Activated CD8-positive, alpha-beta memory T cell treated with anti-CD3 and anti-CD28 coated beads, Interleukin-2, amount 50 U/mL, for 4 hours (primary cell): ENCODE data around the gene NAA40.
A peak's percentile ranks its signal among the peaks of the same experiment; 100 is the strongest.

Experiments used
- DNase-seq: peaks from one replicate; pipeline ENCODE4 v3.0.0-alpha.2; 2020

Gene NAA40

DNA sequence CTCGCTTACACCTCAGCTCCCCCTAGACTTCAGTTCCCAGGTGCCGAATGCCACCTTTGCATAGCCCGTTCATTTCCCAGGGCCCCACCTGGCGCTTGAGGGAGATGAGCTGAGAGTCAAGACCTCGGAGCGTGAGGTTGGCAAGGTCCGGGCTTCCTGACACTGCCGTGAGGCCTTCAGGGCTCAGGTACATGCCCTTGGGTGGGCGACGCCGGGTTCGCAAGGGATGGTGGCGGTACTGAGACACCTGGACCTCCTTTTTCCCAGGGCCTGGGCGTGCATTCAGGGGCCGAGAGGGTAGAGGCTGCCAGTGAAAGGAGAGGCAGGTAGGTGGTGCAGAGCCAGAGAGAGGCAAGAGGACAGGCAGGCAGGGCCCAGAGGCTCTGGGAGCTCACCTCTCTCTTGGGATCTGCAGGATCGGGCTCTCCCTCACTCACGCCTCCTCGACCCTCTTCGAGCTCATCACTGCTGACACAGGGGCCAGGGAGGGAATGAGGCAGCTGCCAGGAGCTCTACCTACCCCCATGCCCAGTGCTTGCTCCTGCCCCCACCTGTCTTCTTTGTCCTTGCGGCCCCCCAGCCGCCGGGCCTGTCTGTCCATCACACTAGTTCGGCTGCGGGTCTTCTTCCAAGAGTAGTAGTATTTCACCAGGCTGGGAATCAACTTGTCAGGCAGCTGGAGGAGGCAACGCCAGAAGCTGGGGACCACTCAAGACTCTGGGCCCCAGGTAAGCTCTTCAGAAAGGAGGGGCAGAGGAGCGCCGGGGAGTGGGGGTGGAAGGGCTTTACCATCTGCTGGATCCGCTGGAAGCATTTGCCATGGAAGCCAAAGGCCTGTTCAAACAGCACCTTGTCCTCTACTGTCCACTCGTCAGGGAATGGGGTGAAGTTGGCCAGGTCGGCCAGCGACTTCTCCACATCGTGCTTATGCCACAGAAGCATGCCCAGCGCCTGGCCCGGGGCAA, 24.7 kb upstream of the NAA40 start:
- no peak for DNase-seq

DNA sequence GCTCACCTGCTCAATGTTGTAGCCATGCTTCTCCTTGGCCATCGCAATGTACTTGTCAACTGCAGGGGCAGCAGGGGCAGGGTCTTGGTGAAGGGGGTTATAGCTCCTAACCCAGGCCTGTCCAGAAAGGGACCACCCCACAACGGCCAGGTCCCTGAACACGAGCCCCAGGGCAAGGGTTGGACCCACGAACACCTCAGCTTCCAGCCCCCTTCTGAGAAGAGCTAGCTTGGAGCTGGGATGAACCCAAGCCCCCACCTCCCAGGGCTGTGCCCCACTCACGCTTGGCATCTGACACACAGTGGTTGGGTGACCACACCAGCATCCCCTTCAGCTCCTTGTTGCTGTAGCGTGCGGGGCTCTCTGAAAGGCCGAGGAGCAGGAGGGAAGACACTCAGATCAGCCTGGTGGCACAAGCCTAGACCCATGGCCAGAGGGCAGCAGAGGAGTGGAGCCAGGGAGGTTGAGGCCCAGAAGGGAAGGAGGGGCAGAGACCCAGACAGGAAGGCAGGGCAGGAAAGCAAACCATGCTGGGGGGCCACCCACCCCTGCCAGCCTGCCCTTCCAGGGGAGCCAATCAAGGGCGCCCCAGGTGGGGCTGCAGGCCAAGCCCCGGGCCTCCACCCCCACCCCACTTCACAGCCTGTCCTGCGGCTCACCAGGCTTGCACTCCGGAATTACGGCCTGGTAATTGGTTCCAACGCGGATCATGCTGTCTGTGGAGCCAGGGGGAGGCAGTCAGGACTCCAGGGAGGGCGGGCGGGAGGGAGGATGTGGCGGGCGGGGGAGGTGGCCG, 23.7 kb upstream of the NAA40 start:
- DNase-seq = no peak

DNA sequence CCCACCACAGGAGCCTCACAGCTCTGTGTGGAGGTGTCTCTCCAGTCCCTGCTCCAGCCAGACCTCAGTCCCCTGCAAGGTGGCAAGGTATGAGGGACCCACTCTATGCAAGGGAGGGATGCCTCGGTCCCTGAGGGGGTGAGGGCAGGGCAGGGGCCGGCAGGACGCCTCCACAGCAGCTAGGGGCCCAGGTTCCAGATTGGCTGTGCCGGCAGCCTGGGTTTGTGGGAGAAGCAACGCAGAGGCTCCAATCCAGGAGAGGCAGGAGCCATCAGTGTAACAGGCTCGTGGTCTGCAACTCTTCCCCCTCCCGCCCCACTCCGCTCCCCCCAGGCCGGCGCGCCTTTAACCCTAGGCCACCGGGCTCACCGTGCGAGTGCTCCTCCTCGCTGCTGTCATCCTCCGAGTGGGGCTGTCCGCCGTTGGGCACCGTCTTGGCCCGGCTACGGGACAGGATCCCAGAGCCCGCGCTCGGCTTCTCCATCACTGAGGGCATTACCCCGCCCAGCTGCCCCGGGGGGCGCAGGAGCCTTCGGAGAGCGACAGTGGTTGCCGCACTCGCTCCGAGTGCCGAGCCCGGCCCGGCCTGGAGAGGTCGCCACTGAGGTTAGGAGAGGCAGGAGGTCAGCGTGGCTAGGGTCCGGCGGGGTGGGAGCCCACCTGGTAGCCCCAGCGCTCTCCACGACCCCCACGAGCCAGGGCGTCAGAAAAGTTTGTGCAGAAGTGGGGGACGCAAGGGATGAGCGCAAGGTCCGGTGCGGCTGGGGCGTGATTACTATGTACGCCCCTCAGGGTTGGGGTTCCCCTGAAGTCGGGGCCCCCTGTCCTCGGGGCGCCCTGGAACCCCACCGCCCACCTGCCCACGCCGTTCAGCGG, 22.6 kb upstream of the NAA40 start:
- peak; percentile 32 for DNase-seq

DNA sequence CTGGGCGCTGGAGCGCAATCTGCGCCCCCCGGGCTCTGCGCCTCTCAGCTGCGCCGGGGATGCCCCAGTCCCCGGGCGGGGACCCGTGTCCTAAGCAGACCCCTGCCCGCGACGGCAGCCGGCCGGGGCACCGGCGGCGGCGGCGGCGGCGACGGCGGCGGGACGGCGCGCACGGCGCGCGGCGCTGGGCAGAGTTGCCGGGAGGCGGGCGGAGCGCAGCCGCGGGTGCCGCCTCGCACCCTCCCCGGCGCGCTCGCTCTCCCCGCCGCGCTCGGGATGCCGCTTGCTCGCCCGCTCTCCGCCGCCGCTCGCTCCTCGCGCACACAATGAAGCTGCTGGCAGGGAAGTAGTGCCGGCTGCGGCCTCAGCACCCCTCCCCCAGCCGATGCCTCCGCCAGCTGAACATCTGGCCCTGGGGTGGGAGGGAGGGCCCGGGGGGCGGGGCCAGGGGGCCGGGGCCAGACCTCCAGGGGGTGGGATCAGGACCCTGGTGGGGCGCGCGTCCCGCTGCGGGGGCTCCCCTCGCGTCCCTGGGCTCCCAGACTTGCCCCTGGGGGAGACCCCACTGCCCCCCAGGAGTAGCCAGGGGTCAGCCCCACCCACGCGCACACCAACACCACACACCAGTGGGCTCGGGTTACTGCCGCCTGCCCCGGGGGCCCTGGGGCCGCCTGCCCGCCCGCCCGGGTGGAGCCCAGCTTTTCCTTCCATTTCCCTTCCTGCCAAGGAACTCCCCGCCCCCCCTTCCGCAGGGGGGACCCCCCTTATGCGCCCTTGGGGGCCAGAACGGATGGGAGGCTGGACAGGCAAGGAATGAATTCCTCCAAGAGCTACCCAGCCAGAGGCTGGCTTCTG, 21.7 kb upstream of the NAA40 start, which contains the start of gene RCOR2:
Gene RCOR2, minus strand, starts transcription at position 328 of the 855 bp plus-strand sequence. CDS start 708 bp downstream, outside the sequence.
- peak; percentile 57 for DNase-seq

DNA sequence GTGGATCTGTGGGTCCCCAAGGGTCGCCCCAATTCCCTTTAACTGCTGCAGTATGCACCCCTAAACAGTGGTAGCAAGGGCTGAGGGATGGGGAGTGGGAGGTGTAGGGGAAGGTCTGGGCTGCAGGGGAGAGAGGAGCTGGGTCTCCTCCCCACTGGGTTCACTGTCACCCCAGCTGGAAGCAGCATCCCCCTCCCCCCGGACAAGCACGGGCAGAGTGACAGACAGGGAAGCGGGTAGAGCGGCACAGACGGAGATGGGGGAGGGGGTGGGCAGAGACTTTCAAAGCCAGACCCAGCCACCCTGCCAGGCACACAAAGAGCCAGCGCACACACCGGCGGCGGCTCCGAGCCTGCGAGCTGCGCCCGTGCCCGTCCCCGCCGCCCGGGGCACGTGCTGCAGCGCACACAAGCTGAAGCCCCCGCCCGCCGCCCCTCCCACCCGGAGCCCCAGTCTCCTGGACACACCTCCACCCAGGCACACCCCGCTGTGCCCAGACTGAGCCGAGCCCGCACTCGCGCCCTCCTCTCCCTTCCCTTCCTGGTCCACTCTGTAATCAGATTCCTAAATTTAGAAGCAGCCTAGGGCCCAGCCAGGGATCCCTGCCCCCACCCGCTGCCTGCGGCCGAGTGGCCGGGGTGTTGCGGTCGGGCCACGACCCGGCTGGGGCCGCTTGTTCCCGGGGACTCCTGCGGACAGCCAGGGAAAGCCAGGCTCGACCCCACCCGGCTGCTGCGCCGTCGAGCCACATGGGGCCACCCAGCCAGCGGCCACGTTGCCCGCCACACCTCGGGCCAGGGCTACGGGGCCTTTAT, 20.9 kb upstream of the NAA40 start:
- no peak for DNase-seq

DNA sequence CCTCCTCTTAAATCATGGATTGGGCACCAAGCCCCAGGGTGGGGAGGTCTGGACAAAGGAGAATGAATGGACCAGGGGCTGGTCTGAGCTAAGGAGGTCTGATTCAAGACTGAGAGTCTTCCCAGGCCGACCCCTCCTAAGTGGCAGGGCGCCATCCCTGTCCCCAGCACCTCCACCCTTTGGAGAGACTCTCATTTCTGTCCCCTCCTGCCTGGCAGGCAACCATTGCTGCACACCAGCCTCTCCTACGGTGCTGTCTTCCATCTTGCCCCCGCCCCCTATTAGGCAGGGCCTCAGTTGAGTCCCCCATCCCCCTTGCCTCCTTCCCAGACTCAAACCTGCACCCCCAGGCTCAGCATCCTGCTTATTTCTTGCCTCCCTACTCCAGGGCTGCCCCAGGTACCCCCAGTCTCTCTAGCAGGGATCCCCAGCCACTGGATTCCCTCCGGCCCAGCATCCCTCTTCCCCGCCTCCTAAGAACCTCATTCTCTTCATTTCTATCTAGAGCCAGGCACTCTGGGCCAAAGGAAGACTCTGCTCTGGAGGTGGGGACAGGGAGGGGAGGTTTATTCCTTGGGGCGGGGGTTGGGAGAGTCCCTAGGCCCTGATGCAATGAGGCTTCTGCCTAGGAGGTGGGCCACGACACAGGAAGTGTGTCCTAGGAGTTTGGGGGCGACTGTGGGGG, 20.2 kb upstream of the NAA40 start:
- no peak for DNase-seq

DNA sequence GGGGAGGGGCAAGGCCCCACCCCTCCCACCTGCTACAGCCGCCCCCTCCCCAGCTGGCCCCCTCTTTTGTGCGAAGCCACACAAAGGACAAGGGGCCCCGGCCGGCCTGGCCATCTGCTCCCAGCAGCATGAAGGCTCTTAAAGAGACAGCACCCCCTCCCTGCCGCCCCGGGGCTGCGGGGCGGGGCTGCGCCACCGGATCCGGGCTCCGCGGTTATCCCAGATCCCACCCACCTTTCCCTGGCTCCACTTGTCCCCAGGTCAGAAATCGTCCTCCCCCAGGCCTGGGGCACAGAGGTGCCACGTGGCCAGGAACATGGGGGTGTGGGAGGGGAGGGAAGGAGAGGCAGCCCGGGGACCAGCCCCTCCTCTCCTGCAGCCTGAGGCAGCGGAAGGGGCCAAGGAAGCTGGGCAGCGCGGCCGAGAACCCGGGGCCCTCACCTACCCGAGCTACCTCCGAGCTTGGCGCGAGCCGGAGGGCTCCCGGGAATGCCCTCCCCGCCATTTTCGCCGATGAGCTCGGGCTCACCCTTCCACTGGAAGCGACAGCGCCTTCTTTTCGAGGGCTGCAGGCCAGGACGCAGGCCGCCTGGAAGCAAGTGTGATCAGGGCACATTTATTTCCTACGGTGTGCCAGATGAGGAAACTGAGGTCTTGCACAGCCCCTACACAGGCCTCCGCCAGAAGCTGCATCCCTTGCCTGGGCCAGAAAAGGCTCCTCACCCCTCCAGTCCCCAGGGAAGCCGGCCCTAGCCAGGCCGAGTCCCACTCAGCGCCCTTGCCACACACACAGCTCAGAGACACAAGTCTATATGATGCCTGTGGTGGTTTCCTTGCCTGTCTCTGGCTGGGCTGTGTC, 19.3 kb upstream of the NAA40 start:
- DNase-seq = no peak

DNA sequence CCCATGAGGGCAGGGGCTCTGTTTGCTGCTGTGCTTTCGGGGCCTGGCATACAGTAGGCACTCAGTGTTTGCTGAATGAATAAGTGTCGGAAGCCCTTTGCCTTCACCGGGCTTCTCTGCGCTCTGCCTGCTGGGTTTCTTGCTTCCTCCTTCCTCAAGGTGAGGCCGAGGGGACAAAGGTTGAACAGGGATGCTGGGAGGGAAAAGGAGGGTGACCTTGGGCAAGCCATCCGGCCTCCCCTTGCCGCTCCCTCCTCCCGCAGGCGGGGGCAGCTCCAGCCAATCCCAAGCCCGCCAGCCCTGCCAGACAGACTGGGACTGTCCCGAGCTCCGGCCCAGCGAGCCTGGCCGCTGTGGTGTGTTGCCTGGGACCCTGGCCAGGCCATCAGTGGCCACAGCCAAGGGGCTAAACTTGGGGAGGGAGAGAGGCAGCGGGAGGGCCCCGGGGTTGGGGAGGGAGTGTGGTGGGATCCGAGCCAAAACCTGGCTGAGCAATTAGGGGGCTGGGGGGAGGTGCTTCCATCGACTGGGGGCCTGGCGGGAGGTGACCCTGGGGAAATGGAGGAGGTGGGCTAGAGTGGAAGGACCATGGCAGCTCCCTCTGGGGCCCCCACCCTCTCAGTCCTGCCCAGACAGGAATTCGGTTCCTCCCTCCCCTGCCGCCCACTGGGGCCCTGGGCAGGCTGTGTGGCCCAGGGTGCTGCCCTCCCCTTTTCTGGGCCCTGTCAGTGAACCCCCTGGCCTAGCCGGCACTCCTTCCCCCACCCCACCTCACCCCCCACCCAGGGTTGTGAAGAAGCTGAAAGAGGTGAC, 18.5 kb upstream of the NAA40 start:
- no peak for DNase-seq

DNA sequence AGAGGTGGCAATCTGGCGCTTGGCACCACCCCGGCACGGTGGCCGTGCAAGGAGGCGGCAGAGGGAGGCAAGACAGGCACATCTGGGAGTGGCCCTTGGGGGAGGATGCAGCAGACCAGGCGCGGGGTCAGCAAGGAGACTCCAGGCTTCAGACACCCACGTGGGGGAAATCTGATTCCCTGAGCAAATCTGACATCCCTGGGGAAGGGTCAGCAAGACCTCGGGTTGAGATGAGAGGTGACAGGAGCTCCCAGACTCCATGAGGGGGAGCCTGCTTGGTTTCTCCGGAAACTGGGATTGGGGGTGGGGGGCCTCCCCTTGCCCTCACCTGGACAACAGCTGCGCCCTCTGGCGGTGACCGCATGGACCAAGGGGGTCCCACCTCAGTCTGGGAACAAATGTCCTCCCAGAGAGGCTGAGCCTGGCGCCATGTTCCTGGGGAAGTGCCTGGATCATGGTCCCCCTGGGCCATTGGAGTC, 17.8 kb upstream of the NAA40 start:
- peak; percentile 57 for DNase-seq

DNA sequence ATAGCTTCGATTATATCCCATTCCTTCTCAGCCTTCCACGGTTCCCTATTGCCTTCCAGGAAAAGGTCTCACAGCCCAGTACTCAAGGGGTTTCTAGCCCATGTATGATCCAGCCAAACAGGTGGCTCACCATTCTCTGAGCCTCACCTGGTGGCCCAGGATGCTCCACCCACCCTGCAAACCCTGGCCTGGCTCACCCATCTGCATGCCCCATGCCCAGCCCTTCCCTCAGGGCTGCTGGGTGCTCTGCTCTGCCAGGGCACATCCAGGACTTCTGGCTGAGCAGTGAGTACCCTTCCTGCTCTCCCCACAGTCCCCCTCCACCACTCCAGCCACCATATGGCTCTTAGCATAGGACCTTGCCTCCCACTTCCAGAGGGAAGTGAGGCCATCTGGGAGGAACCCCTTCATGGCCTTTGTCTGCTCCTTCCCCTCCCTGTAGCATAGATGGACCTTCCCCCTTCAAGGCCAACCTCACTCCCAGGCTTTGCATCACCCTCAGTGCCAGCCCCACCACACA, 16.1 kb upstream of the NAA40 start:
- no peak for DNase-seq

DNA sequence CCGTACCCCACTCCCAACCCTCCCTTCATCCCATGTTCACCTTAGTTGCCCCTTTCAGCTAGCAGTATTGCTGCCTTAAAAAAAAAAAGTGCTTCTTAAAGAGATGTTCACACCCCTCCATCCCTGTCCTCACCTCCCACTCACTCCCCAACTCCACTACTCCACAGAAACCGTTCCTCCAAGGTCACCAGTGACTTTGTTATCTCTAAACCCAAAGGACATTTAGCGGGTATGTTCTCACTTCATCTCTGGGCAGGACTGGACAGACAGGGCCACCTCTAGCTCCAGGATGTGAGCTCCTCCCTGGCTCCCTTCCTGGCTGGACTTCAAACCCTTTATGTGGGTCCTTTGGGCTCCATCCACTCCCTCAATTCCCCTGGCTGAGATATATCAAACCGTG, 15.5 kb upstream of the NAA40 start:
- no peak for DNase-seq

DNA sequence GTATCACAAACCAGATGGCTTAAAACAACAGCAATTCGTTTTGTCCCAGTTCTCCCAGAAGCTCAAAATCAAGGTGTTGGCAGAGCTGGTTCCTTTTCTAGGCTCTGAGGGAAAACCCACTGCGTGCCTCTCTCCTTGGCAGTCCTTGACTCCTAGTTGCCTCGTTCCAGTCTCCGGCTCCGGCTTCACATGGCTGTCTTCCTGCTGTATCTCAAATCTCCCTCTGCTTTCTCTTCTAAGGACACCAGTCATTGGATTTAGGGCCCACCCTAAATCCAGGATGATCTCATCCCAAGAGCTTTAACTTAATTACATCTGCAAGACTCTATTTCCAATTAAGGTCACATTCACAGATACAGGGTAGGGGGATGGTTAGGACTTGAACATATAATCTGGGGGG, 9.2 kb upstream of the NAA40 start:
- no peak for DNase-seq

DNA sequence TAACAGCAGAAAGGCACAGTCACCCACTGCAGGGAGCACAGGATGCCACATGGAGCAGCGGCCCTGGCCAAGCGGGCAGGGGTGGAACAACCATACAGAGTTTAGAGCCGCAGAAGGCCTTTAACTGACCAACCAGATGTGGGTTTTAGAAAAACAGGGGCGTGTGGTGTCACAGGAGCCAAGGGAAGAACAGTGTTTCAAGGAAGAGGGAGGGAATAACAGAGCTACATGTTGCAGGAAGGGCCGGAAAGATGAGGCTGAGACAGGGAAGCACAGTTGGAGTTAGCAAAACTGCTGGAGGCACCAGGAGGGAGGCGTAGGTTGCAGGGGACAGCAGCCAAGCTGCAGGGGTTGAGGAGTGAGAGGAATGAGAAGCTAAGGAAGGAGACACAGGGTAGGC, 7.8 kb upstream of the NAA40 start:
- DNase-seq = no peak

DNA sequence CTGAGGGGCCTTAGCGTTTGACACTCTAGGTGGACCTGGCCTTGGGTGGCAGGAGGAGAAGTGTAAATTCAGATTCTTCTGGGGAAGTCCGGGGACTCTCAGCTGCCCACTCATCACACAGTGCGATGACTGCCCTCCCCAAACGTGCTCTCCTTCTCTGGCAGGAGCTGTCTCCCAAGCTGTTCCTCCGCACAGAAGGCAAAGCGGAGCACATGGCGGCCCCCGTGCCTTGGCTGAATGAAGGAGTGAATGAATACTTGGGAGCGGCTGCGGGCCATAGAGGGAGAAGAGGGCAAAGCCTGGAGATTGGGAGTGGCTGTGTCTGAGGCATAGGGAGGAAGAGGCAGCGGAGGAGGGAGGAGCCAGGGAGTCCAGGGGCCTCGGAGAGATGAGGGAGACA, 6.9 kb upstream of the NAA40 start:
- no peak for DNase-seq

DNA sequence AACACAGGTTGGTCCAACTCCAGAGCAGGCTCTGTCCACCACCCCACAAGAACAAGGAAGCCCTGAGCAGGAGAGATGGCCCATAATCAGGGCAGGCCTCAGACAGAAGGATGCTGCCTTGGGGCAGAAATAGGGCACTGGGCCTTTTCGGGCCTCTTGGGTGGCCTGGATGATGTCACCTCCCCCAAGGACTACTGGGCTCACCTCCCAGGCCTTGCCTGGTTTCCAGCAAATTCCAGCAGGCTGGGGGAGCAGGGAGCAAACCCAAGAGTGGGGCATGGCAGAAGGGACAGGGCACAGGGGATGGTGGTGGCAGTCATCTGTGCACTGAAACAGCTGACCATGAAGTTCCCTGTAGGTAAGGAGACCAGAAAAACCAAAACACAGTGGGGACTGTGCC, 5.3 kb upstream of the NAA40 start:
- DNase-seq = no peak

DNA sequence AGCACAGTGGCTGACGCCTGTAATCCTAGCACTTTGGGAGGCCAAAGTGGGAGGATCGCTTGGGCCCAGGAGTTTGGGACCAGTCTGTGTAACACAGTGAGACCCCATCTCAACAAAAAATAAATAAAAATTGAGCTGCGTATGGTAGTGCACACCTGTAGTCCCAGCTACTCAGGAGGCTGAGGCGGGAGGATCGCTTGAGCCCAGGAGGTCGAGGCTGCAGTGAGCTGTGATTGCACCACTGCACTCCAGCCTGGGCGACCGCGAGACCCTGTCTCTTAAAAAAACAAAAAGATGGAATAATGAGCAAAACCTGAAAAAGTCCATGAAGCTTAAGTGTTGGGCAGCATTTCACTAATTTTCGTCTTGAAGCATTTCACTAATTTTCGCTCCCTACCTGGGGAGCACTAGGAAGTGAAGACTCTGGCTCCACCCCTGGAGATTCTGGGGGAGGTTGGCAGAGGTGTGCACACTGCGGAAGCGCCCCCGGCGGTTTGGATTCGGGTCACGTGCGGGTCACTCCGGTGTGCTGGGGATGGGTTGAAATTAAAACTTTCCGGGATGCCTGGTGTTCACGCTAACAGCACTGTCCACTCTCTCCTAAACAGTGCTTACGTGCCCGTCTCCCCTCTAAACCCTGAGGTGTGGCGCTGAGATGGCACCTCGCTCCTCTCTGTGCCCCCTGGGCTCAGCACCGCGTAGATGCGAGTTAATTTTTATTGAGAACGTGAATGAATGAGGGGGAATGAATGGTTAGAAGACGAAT, 906 bp upstream of the NAA40 start:
- no peak for DNase-seq

DNA sequence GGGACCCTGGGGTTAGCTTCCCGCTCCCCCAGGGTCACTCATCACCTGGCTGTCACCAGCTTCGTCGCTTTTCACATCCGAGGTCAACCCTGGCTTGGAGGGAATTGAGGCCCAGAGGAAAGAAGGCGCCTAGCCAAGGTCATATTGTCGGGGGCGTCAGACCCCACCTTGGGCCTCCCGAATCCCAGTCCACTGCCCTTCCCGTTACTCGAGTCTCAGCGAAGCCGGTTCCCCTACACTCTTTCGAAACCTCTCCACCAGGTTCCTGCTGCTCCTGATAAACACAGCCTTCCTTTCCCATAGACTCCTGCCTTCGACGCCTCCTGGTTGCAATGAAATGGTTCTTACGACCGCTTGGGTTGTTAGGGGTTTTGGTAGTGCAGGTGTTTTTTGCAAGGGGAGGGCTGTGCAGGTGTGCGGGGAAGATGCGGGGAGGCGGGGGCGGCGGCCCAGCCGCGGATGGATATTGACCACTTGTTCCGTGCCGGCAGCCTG, 642 bp downstream of the NAA40 start:
- DNase-seq = no peak
